ENCODE measurements around the gene CUBN. TPM values are rescaled to one million over a fixed set of nuclear protein-coding genes. Genes with fewer than 3 reads are reported as not detected.

Gene CUBN
- total and polyA plus RNA-seq, 2 of the 13 experiments (the other 11 are each of a cell fraction or from before 2014, with no cell fraction given): 0.27 to 0.32 TPM

DNA sequence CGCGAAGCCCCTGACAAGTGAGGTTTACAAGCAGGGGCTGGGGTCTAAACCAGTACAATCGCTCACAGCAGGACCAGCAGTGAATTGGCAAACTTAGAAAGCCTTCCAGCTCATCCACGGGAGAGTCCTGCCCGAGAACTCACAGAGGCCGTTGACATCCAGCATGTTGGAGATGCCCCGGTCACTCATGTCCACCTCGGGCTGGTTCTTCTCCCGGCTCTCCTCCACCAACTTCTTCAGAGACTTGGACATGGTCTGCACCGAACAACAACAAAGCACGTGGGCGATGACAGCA, 312.8 kb downstream of the CUBN start (continued):
- TF ChIP-seq ZFP90 (CRISPR knock-in tag; IDR thresholded peaks at IDR 0.05; ENCODE audit: borderline replicate concordance) (0 out of 2 replicates have a peak, but pooled peaks have one; percentile 3), KDM1A (CRISPR knock-in tag; IDR thresholded peaks at IDR 0.05) (no peak)

DNA sequence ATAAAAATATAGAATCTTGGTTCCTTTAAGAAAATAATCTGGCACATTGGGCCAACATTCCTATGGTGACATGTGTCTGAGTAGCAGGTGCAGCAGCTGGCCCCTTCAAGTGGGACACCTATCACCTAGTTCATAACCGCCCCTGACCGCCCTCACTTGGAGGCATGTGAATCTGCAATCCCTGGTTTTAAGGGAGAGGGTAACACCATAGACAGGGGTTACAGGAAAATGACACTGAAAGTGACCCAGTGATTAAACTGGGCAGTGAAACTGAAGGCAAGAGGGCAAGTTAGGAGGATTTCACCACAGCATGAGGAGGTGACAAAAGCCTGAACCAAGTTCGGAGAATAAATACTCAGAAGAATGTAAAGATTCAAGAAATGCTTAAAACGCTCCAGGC, 313.4 kb downstream of the CUBN start:
- POLR2A ChIA-PET: no interaction called here
- Histone ChIP-seq H3K4me1 (ENCODE audit: insufficient read depth, low read length) (peaks cover 27% of the 10 kb centered on the region), H3K36me3 (replicated peaks in 1 of 2; ENCODE audit: control insufficient read depth in 1 of 2, insufficient read depth in 2 of 2, low read length in 2 of 2) (no peaks in the 10 kb centered on the region), H2AFZ (ENCODE audit: low read length) (peak overlapping the region; percentile 66), H4K20me1 (ENCODE audit: insufficient read depth, low read length) (no peaks in the 10 kb centered on the region), H3K4me3 (replicated peaks in 1 of 3; ENCODE audit: insufficient read depth in 1 of 3, low read depth in 2 of 3, low read length in 3 of 3) (peak overlapping the region; percentile 61 to 96 (median 74)), H3K9me3 (ENCODE audit: low read length) (no peaks in the 10 kb centered on the region), H3K9ac (ENCODE audit: insufficient read depth, low read depth, low read length) (peak overlapping the region; percentile 79), H3K27ac (ENCODE audit: extremely low read length, insufficient read depth, low read length) (no peak overlapping the region), H3K27me3 (ENCODE audit: control insufficient read depth in 1 of 2, insufficient read depth in 2 of 2, low read length in 2 of 2) (peaks cover 0 to 7% of the 10 kb centered on the region in 2 experiments; a peak in 1 of 5 replicates), H3K4me2 (ENCODE audit: low read depth, low read length) (peak overlapping the region; percentile 94), H3K79me2 (ENCODE audit: insufficient read depth, low read length) (peaks cover 10% of the 10 kb centered on the region)
- in situ Hi-C loops (cut with HindIII; ENCODE audit: extremely low pct_ligation_motif_present, low pct_unique_long_range_greater_than_20kb) (no loop called here), intact Hi-C loops (cut with micrococcal nuclease; ENCODE audit: unreplicated experiment) (loop anchor here (10.0 kb wide), 1 partner anchor 941 kb away; no protein-coding TSS in a partner anchor)
- TF ChIP-seq ZNF781 (CRISPR knock-in tag; IDR thresholded peaks at IDR 0.05; ENCODE audit: borderline replicate concordance, not compliant biosample characterization) (no peak), DPF2 (CRISPR knock-in tag; IDR thresholded peaks at IDR 0.05; ENCODE audit: borderline replicate concordance, low read depth) (no peak), POLR2AphosphoS5 (IDR thresholded peaks at IDR 0.05; ENCODE audit: low read depth, low read length) (no peak), ERF (CRISPR knock-in tag; IDR thresholded peaks at IDR 0.05) (no peak), LCORL (IDR thresholded peaks at IDR 0.05) (no peak), LCORL (CRISPR knock-in tag; IDR thresholded peaks at IDR 0.05) (no peak), HHEX (CRISPR knock-in tag; IDR thresholded peaks at IDR 0.05) (no peak)
- TF ChIP-seq, protein P1, sequence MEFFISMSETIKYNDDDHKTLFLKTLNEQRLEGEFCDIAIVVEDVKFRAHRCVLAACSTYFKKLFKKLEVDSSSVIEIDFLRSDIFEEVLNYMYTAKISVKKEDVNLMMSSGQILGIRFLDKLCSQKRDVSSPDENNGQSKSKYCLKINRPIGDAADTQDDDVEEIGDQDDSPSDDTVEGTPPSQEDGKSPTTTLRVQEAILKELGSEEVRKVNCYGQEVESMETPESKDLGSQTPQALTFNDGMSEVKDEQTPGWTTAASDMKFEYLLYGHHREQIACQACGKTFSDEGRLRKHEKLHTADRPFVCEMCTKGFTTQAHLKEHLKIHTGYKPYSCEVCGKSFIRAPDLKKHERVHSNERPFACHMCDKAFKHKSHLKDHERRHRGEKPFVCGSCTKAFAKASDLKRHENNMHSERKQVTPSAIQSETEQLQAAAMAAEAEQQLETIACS (CRISPR knock-in tag; IDR thresholded peaks at IDR 0.05): no peak
- TF ChIP-seq, protein P2, sequence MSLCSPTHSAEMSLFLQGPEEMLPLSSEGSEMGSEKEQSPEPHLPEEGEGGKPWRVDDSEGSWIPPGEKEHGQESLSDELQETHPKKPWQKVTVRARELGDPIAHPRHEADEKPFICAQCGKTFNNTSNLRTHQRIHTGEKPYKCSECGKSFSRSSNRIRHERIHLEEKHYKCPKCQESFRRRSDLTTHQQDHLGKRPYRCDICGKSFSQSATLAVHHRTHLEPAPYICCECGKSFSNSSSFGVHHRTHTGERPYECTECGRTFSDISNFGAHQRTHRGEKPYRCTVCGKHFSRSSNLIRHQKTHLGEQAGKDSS (CRISPR knock-in tag; IDR thresholded peaks at IDR 0.05; ENCODE audit: borderline replicate concordance, low read depth): no peak
- TF ChIP-seq, protein P3, sequence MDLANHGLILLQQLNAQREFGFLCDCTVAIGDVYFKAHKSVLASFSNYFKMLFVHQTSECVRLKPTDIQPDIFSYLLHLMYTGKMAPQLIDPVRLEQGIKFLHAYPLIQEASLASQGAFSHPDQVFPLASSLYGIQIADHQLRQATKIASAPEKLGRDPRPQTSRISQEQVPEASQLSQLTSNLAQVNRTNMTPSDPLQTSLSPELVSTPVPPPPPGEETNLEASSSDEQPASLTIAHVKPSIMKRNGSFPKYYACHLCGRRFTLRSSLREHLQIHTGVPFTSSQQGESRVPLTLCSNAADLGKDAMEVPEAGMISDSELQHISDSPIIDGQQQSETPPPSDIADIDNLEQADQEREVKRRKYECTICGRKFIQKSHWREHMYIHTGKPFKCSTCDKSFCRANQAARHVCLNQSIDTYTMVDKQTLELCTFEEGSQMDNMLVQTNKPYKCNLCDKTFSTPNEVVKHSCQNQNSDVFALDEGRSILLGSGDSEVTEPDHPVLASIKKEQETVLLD (CRISPR knock-in tag; IDR thresholded peaks at IDR 0.05; ENCODE audit: low read depth): no peak
- TF ChIP-seq, protein P4, sequence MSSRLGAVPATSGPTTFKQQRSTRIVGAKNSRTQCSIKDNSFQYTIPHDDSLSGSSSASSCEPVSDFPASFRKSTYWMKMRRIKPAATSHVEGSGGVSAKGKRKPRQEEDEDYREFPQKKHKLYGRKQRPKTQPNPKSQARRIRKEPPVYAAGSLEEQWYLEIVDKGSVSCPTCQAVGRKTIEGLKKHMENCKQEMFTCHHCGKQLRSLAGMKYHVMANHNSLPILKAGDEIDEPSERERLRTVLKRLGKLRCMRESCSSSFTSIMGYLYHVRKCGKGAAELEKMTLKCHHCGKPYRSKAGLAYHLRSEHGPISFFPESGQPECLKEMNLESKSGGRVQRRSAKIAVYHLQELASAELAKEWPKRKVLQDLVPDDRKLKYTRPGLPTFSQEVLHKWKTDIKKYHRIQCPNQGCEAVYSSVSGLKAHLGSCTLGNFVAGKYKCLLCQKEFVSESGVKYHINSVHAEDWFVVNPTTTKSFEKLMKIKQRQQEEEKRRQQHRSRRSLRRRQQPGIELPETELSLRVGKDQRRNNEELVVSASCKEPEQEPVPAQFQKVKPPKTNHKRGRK (CRISPR knock-in tag; IDR thresholded peaks at IDR 0.05): no peak
- TF ChIP-seq, protein P5, sequence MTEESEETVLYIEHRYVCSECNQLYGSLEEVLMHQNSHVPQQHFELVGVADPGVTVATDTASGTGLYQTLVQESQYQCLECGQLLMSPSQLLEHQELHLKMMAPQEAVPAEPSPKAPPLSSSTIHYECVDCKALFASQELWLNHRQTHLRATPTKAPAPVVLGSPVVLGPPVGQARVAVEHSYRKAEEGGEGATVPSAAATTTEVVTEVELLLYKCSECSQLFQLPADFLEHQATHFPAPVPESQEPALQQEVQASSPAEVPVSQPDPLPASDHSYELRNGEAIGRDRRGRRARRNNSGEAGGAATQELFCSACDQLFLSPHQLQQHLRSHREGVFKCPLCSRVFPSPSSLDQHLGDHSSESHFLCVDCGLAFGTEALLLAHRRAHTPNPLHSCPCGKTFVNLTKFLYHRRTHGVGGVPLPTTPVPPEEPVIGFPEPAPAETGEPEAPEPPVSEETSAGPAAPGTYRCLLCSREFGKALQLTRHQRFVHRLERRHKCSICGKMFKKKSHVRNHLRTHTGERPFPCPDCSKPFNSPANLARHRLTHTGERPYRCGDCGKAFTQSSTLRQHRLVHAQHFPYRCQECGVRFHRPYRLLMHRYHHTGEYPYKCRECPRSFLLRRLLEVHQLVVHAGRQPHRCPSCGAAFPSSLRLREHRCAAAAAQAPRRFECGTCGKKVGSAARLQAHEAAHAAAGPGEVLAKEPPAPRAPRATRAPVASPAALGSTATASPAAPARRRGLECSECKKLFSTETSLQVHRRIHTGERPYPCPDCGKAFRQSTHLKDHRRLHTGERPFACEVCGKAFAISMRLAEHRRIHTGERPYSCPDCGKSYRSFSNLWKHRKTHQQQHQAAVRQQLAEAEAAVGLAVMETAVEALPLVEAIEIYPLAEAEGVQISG (CRISPR knock-in tag; IDR thresholded peaks at IDR 0.05): no peak
- DNase-seq (ENCODE audit: low spot score) (no peak), ATAC-seq (no peak), FAIRE-seq (no peak)
- CTCF ChIA-PET (ENCODE audit: low intra/inter-chr PET ratio, low total read pairs): no interaction called here
- 43% methylated on average over 4 of the region's 4 CpGs for WGBS (ENCODE audit: low lambda C conversion rate)
- no TSS peak for BruUV-seq (replicated peaks)
